SK-N-SH treated with all-trans-retinoic acid at 6 μM for 48 hours (cell line): ENCODE measurements around the gene GALNTL6.

Experiments used
- ATAC-seq: fragments of 200-7000 bp; cut with Tn5 transposase; 3 replicates; pipeline ENCODE4 v1.9.1; 2020; ENCODE audit warnings: mild to moderate bottlenecking, moderate library complexity
- ARNTL ChIP-seq: fragments of 450-650 bp; formaldehyde crosslinking; IDR thresholded peaks from 2 replicates; pipeline ENCODE4 v1.5.0; 2020; ENCODE audit warnings: low read depth, mild to moderate bottlenecking, moderate library complexity, borderline replicate concordance
- BACH2 ChIP-seq: fragments of 250-450 bp; sonication (Bioruptor Pico); IDR thresholded peaks from 2 replicates; pipeline ENCODE4 v1.9.0; 2021; ENCODE audit warnings: mild to moderate bottlenecking, borderline replicate concordance
- CREB5 ChIP-seq: fragments of 250-450 bp; sonication (Bioruptor Pico); IDR thresholded peaks from 2 replicates; pipeline ENCODE4 v1.5.1; 2020; ENCODE audit warnings: low read depth, mild to moderate bottlenecking, moderate library complexity
- CSDC2 ChIP-seq: fragments of 250-450 bp; sonication (Bioruptor Pico); IDR thresholded peaks from 2 replicates; pipeline ENCODE4 v1.5.0; 2020; ENCODE audit warnings: mild to moderate bottlenecking, moderate library complexity
- CSRNP3 ChIP-seq: fragments of 250-450 bp; sonication (Bioruptor Pico); IDR thresholded peaks from 2 replicates; pipeline ENCODE4 v1.5.1; 2021; ENCODE audit warnings: mild to moderate bottlenecking, moderate library complexity
- ESRRG ChIP-seq: fragments of 250-450 bp; sonication (Bioruptor Pico); IDR thresholded peaks from 2 replicates; pipeline ENCODE4 v1.6.1; 2021; ENCODE audit warnings: mild to moderate bottlenecking
- GLIS3 ChIP-seq: fragments of 250-450 bp; sonication (Bioruptor Pico); IDR thresholded peaks from 2 replicates; pipeline ENCODE4 v1.5.0; 2020; ENCODE audit warnings: mild to moderate bottlenecking, moderate library complexity
- ISL1 ChIP-seq: fragments of 250-450 bp; sonication (Bioruptor Pico); IDR thresholded peaks from 2 replicates; pipeline ENCODE4 v2.1.2; 2022; ENCODE audit warnings: mild to moderate bottlenecking, moderate library complexity
- OSR1 ChIP-seq: fragments of 250-450 bp; sonication (Bioruptor Pico); IDR thresholded peaks from 2 replicates; pipeline ENCODE4 v1.8.0; 2022; ENCODE audit warnings: moderate library complexity, mild to moderate bottlenecking, inconsistent platforms
- PPARA ChIP-seq: fragments of 250-450 bp; sonication (Bioruptor Pico); IDR thresholded peaks from 2 replicates; pipeline ENCODE4 v1.5.0; 2020; ENCODE audit warnings: mild to moderate bottlenecking, borderline replicate concordance
- RARB ChIP-seq: fragments of 250-450 bp; sonication (Bioruptor Pico); IDR thresholded peaks from 2 replicates; pipeline ENCODE4 v1.8.0; 2021; ENCODE audit warnings: mild to moderate bottlenecking, moderate library complexity
- SNAI2 ChIP-seq: fragments of 250-450 bp; sonication (Bioruptor Pico); IDR thresholded peaks from 2 replicates; pipeline ENCODE4 v1.5.0; 2020; ENCODE audit warnings: mild to moderate bottlenecking, moderate library complexity
- TCF4 ChIP-seq: fragments of 250-450 bp; sonication (Bioruptor Pico); IDR thresholded peaks from 2 replicates; pipeline ENCODE4 v1.8.0; 2021; ENCODE audit warnings: mild to moderate bottlenecking, moderate library complexity, borderline replicate concordance
- TOX ChIP-seq: fragments of 250-450 bp; sonication (Bioruptor Pico); IDR thresholded peaks from 2 replicates; pipeline ENCODE4 v1.8.0; 2021; ENCODE audit warnings: mild to moderate bottlenecking, moderate library complexity, borderline replicate concordance
- TSHZ2 ChIP-seq: fragments of 250-450 bp; sonication (Bioruptor Pico); IDR thresholded peaks from 2 replicates; pipeline ENCODE4 v1.5.0; 2020; ENCODE audit warnings: mild to moderate bottlenecking, moderate library complexity
- ZC3H10 ChIP-seq: fragments of 250-450 bp; sonication (Bioruptor Pico); IDR thresholded peaks from 2 replicates; pipeline ENCODE4 v1.5.1; 2021; ENCODE audit warnings: mild to moderate bottlenecking, moderate library complexity
- ZFP3 ChIP-seq: fragments of 250-450 bp; sonication (Bioruptor Pico); IDR thresholded peaks from 2 replicates; pipeline ENCODE4 v1.5.0; 2020; ENCODE audit warnings: mild to moderate bottlenecking, moderate library complexity
- ZFP30 ChIP-seq: fragments of 450-650 bp; formaldehyde crosslinking; IDR thresholded peaks from 2 replicates; pipeline ENCODE4 v1.5.0; 2022; ENCODE audit warnings: mild to moderate bottlenecking, moderate library complexity
- ZNF565 ChIP-seq: fragments of 450-650 bp; formaldehyde crosslinking; conservative IDR thresholded peaks from 2 replicates; pipeline ENCODE4 v1.5.0; 2020; ENCODE audit warnings: low read depth, mild to moderate bottlenecking, moderate library complexity
- ZNF70 ChIP-seq: fragments of 450-650 bp; formaldehyde crosslinking; IDR thresholded peaks from 2 replicates; pipeline ENCODE4 v1.5.0; 2020; ENCODE audit warnings: mild to moderate bottlenecking, moderate library complexity
- ZNF8 ChIP-seq: fragments of 450-650 bp; formaldehyde crosslinking; IDR thresholded peaks from 2 replicates; pipeline ENCODE4 v1.5.0; 2020; ENCODE audit warnings: mild to moderate bottlenecking, moderate library complexity
- TF ChIP-seq, protein P1 (sequence below): fragments of 250-450 bp; sonication (Bioruptor Pico); IDR thresholded peaks from 2 replicates; pipeline ENCODE4 v1.8.0; 2020; ENCODE audit warnings: mild to moderate bottlenecking, moderate library complexity, borderline replicate concordance
- TF ChIP-seq, protein P2 (sequence below): fragments of 250-450 bp; sonication (Bioruptor Pico); IDR thresholded peaks from 2 replicates; pipeline ENCODE4 v1.8.0; 2021; ENCODE audit warnings: low read depth, mild to moderate bottlenecking, moderate library complexity, borderline replicate concordance

GALNTL6 gene

GRCh38 chr4:172048666-172049065 lies 235.5 kb downstream of the GALNTL6 start:
- TF ChIP-seq ZFP30 (CRISPR knock-in tag) (no peak), ZNF565 (CRISPR knock-in tag) (no peak), ESRRG (no peak), TCF4 (CRISPR knock-in tag) (no peak), OSR1 (CRISPR knock-in tag) (no peak), CSRNP3 (CRISPR knock-in tag) (no peak), ZNF70 (CRISPR knock-in tag) (no peak), PPARA (CRISPR knock-in tag) (no peak), ZC3H10 (no peak), SNAI2 (no peak), ARNTL (CRISPR knock-in tag) (no peak), ZNF8 (CRISPR knock-in tag) (no peak), CREB5 (CRISPR knock-in tag) (no peak), TOX (CRISPR knock-in tag) (no peak), BACH2 (CRISPR knock-in tag) (no peak), ZFP3 (no peak), CSDC2 (no peak), GLIS3 (CRISPR knock-in tag) (no peak), TSHZ2 (CRISPR knock-in tag) (no peak)
- TF ChIP-seq, protein P1, sequence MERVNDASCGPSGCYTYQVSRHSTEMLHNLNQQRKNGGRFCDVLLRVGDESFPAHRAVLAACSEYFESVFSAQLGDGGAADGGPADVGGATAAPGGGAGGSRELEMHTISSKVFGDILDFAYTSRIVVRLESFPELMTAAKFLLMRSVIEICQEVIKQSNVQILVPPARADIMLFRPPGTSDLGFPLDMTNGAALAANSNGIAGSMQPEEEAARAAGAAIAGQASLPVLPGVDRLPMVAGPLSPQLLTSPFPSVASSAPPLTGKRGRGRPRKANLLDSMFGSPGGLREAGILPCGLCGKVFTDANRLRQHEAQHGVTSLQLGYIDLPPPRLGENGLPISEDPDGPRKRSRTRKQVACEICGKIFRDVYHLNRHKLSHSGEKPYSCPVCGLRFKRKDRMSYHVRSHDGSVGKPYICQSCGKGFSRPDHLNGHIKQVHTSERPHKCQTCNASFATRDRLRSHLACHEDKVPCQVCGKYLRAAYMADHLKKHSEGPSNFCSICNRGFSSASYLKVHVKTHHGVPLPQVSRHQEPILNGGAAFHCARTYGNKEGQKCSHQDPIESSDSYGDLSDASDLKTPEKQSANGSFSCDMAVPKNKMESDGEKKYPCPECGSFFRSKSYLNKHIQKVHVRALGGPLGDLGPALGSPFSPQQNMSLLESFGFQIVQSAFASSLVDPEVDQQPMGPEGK (CRISPR knock-in tag), result no peak
- TF ChIP-seq, all 23 proteins: peak for 0
- ATAC-seq, result no peak

- TF ChIP-seq ZNF8 (CRISPR knock-in tag) (no peak), SNAI2 (no peak), ISL1 (CRISPR knock-in tag) (no peak), GLIS3 (CRISPR knock-in tag) (no peak), ZFP3 (no peak), CREB5 (CRISPR knock-in tag) (no peak), ZFP30 (CRISPR knock-in tag) (no peak), ARNTL (CRISPR knock-in tag) (no peak), BACH2 (CRISPR knock-in tag) (no peak), TSHZ2 (CRISPR knock-in tag) (no peak), CSDC2 (no peak), ZC3H10 (no peak), RARB (CRISPR knock-in tag) (no peak)
- TF ChIP-seq, protein P1 (CRISPR knock-in tag), result no peak
- TF ChIP-seq, protein P2, sequence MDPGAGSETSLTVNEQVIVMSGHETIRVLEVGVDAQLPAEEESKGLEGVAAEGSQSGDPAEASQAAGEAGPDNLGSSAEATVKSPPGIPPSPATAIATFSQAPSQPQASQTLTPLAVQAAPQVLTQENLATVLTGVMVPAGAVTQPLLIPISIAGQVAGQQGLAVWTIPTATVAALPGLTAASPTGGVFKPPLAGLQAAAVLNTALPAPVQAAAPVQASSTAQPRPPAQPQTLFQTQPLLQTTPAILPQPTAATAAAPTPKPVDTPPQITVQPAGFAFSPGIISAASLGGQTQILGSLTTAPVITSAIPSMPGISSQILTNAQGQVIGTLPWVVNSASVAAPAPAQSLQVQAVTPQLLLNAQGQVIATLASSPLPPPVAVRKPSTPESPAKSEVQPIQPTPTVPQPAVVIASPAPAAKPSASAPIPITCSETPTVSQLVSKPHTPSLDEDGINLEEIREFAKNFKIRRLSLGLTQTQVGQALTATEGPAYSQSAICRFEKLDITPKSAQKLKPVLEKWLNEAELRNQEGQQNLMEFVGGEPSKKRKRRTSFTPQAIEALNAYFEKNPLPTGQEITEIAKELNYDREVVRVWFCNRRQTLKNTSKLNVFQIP (CRISPR knock-in tag), result no peak
- TF ChIP-seq, all 23 proteins: peak for 0
- no peak for ATAC-seq
Measured at GRCh38 chr4:172050911-172051310, 237.7 kb downstream of the GALNTL6 start.
